Loucy (cell line): ENCODE results near the gene FBXL13.

Source experiments
- EZH2phosphoT487 ChIP-seq: fragments of 200-600 bp; IDR thresholded peaks from 2 replicates; pipeline ENCODE4 v1.6.1; 2018; ENCODE audit warnings: antibody characterized with exemption, mild to moderate bottlenecking, moderate library complexity, borderline replicate concordance
- TF ChIP-seq, protein P1 (sequence below): fragments of 200-600 bp; sonication (generic); conservative IDR thresholded peaks from 2 replicates; pipeline ENCODE4 v1.5.1; 2014; ENCODE audit warnings: mild to moderate bottlenecking, antibody characterized with exemption, low read length

GRCh38 chr7:102917436-102918353 is 156.9 kb downstream of the FBXL13 start:
- TF ChIP-seq, protein P1, sequence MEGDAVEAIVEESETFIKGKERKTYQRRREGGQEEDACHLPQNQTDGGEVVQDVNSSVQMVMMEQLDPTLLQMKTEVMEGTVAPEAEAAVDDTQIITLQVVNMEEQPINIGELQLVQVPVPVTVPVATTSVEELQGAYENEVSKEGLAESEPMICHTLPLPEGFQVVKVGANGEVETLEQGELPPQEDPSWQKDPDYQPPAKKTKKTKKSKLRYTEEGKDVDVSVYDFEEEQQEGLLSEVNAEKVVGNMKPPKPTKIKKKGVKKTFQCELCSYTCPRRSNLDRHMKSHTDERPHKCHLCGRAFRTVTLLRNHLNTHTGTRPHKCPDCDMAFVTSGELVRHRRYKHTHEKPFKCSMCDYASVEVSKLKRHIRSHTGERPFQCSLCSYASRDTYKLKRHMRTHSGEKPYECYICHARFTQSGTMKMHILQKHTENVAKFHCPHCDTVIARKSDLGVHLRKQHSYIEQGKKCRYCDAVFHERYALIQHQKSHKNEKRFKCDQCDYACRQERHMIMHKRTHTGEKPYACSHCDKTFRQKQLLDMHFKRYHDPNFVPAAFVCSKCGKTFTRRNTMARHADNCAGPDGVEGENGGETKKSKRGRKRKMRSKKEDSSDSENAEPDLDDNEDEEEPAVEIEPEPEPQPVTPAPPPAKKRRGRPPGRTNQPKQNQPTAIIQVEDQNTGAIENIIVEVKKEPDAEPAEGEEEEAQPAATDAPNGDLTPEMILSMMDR = peak; percentile 29
- no peak for TF ChIP-seq EZH2phosphoT487
